ENCODE results near the gene CALR.
A peak's percentile ranks its signal among the peaks of the same experiment; 100 is the strongest.

Gene CALR

DNA sequence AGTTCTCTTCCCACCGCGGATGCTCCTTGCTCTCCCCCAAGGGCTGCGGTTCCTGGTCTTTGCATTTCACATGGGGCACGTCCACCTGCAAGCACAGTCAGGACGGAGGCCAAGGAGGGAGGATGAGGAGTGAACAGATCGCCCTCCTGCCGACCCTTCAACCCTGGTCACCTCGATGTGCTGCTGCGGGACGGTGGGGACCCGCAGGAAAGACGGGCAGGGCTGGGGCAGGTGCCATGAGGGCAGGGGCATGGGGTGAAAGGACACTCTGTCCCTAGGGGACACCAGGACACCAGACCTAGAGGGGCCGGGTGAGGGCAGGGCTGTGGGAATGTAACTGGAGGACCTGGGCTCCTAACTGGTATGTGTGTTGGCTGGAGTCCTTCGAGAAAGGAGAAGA is 20.2 kb upstream of the CALR start:
- no peak for TF ChIP-seq CTCF (conservative IDR thresholded peaks at IDR 0.05; ENCODE audit: low read depth)
- DNase-seq (ENCODE audit: low spot score), result no peak
- no peak overlapping the region for H3K27ac ChIP-seq
- ChIA-PET CTCF (no interaction called here), POLR2A (ENCODE audit: low non-redundant PET) (no interaction called here)

DNA sequence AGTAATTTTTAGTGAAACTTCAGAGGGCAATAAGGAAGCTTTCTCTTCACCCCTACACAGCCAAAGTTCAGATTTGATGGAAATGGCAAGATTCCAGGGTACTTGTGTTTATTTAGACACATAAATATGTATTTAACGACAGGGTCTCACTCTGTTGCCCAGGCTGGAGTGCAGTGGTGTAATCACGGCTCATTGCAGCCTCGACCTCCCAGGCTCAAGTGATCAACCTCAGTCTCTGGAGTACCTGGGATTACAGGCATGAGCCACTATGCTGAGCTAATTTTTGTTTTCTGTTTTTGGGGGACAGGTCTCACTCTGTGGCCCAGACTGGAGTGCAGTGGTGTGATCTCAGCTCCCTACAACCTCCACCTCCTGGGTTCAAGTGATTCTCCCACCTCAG is 17.4 kb upstream of the CALR start:
- no peak for TF ChIP-seq CTCF (conservative IDR thresholded peaks at IDR 0.05; ENCODE audit: low read depth)
- no peak for DNase-seq (ENCODE audit: low spot score)
- CTCF ChIA-PET, result interaction anchor here (0.6 to 0.7 kb wide), 2 partner anchors 17 to 44 kb away, joined by 3 read pairs; no protein-coding TSS in a partner anchor
- H3K27ac ChIP-seq, result peak overlapping the region; percentile 61
- POLR2A ChIA-PET (ENCODE audit: low non-redundant PET), result interaction anchor here (0.6 to 0.7 kb wide), 2 partner anchors 11 to 115 kb away, joined by 4 to 5 read pairs; no protein-coding TSS in a partner anchor

DNA sequence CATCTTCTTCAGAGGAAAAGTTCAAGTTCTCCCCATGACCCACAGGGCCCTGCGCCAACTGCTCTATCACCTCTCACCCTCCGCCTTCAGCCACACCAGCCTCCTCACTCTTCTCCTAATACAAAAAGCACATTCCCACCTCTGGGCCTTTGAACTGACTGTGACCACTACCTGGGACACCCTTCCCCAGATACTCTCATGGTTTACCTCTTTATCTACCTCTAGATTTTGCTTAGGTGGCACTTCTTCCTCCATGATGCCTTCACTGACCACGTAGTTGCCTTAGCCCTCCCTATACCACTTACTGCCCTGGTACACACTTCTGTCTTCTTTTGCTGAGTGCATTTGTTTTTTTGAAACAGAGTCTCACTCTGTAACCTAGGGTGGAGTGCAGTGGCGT is 15.4 kb upstream of the CALR start:
- no peak for DNase-seq (ENCODE audit: low spot score)
- ChIA-PET POLR2A (ENCODE audit: low non-redundant PET) (no interaction called here), CTCF (no interaction called here)
- TF ChIP-seq CTCF (conservative IDR thresholded peaks at IDR 0.05; ENCODE audit: low read depth), result no peak
- H3K27ac ChIP-seq, result no peak overlapping the region

DNA sequence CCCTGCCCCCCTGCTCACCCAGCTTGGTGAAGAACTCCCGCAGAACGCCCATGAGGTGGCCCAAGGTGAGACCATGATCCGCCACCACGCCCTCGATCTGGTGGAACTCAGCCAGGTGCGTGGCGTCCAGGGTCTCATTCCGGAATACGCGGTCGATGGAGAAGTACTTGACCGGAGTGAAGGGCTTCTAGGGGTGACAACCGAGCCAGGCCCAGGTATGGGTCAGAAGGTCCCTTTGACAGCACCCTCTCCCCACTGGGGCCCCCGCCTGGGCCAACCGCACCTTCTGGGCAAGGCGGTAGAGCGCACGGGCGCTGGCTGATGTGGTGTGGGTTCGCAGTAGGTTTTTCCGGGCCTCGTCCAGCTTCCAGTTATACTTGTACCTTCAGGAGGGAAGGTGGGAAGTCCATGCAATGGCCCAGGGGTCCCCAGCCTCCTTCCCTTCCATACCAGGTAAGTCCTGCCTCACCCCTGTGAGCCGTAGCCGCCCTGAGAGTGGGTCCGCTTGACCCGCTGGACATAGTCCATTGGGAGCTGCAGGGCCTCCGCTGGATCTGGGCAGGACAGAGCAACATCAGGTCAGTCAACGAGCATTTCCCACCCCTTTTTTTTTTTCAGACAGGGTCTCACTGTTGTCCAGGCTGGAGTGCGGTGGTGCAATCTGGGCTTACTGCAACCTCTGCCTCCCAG is 13.6 kb upstream of the CALR start:
- ChIA-PET POLR2A (ENCODE audit: low non-redundant PET) (no interaction called here), CTCF (interaction anchor here (0.5 to 0.8 kb wide), 2 partner anchors 40 to 163 kb away, joined by 3 to 4 read pairs; no protein-coding TSS in a partner anchor)
- DNase-seq (ENCODE audit: low spot score), result no peak
- no peak overlapping the region for H3K27ac ChIP-seq
- TF ChIP-seq CTCF (conservative IDR thresholded peaks at IDR 0.05; ENCODE audit: low read depth), result no peak

GRCh38 chr19:12930002-12930645 is 8.3 kb upstream of the CALR start:
- TF ChIP-seq CTCF (conservative IDR thresholded peaks at IDR 0.05; ENCODE audit: low read depth), result no peak
- ChIA-PET CTCF (no interaction called here), POLR2A (ENCODE audit: low non-redundant PET) (no interaction called here)
- 0 out of 2 replicates have a peak overlapping the region, but pooled peaks have one; percentile 2 for H3K27ac ChIP-seq
- DNase-seq (ENCODE audit: low spot score), result no peak

DNA sequence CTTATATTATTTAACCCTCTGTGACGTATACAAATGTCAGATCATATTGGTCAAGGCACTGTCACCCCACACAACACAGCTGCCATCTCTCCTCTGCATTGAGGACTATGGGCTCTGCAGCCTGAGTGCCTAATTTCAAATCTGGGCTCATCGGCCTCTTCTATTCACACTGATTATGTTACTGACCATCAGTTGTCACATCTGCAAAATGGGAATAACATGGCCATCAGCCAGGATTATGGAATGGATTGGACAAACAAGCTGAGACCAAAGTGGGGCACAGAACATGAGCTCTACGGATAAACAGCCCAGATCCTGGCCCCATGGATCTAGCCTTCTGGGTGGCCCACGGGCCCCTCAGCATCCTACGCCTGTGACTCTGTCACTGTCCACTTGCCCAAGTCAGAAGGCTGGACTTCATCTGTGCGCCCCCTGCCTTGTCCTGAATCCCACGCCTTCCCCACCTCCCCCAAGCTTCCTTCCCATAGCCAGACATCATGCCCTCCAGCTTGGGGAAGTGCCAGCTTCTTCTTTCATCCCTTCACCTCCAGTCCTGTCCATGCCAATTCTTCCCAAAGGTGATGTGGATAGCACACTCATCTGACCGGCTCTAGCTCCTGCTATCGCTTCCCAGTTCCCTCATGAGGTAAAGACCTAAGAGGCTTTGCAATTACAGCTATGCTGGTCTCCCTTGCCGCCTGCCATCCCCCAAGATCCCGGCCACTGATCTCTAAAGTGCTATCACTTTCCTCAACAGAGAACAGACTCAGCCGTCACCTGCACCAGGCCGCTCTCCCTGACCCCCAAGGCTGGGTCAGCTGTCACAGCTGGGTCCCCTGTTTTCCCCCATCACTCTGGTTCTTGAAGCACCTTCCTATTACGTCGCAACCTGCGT is 5.8 kb upstream of the CALR start:
- H3K27ac ChIP-seq, result peak overlapping the region; percentile 75
- no peak for TF ChIP-seq CTCF (conservative IDR thresholded peaks at IDR 0.05; ENCODE audit: low read depth)
- ChIA-PET POLR2A (ENCODE audit: low non-redundant PET) (interaction anchor here (0.6 kb wide), 2 partner anchors 10 to 11 kb away, joined by 4 to 5 read pairs; no protein-coding TSS in a partner anchor), CTCF (no interaction called here)
- no peak for DNase-seq (ENCODE audit: low spot score)
